Measurements from ENCODE around the gene ADCY2.

The ADCY2 gene

DNA sequence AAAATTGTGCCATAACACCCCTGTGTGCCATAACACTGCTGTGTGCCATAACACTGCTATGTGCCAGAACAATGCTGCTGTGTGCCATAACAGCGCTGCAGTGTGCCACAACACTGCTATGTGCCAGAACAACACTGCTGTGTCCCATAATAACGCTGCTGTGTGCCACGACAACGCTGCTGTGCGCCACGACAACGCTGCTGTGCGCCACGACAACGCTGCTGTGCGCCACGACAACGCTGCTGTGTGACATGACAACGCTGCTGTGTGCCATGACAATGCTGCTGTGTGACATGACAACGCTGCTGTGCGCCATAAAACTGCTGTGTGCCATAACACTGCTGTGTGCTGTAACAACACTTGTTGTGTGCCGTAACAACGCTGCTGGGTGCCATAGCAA is 429.1 kb downstream of the ADCY2 start:
- no peaks in the 10 kb centered on the region for H3K27me3 ChIP-seq (replicated peaks)
- TF ChIP-seq, protein P1, sequence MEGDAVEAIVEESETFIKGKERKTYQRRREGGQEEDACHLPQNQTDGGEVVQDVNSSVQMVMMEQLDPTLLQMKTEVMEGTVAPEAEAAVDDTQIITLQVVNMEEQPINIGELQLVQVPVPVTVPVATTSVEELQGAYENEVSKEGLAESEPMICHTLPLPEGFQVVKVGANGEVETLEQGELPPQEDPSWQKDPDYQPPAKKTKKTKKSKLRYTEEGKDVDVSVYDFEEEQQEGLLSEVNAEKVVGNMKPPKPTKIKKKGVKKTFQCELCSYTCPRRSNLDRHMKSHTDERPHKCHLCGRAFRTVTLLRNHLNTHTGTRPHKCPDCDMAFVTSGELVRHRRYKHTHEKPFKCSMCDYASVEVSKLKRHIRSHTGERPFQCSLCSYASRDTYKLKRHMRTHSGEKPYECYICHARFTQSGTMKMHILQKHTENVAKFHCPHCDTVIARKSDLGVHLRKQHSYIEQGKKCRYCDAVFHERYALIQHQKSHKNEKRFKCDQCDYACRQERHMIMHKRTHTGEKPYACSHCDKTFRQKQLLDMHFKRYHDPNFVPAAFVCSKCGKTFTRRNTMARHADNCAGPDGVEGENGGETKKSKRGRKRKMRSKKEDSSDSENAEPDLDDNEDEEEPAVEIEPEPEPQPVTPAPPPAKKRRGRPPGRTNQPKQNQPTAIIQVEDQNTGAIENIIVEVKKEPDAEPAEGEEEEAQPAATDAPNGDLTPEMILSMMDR (IDR thresholded peaks at IDR 0.05; ENCODE audit: low read depth, low read length, missing control alignments): no peak
- no peak for DNase-seq
- no peak overlapping the region for H3K4me3 ChIP-seq (ENCODE audit: low read depth, low read length)
- no peaks in the 10 kb centered on the region for H3K36me3 ChIP-seq (replicated peaks)
- in situ Hi-C loops (cut with HindIII; ENCODE audit: low pct_ligation_motif_present, low sequenced_read_pairs): no loop called here
- H3K27ac ChIP-seq: no peak overlapping the region

DNA sequence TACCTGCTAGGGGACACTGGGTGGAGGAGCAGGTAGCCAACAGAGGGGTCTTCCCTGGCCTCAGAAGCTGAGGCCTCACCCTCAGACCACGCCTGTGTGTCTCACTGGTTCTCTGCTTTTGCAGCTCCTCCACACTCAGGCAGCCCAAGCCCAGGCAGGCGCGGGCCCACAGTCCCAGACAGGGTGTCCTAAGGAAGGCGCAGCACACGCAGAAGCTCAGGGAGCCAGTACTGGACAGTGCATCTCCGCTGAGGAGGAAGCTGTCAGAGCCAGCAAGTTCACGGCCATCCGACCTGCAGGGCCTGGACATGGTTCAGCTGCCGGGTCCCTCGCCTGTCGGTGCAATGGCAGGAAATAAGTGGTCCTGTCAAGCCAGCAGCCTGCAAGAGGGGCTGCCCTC is 429.7 kb downstream of the ADCY2 start:
- no peak overlapping the region for H3K4me3 ChIP-seq (ENCODE audit: low read depth, low read length)
- no peak overlapping the region for H3K27ac ChIP-seq
- no peaks in the 10 kb centered on the region for H3K27me3 ChIP-seq (replicated peaks)
- in situ Hi-C loops (cut with HindIII; ENCODE audit: low pct_ligation_motif_present, low sequenced_read_pairs): no loop called here
- no peaks in the 10 kb centered on the region for H3K36me3 ChIP-seq (replicated peaks)
- TF ChIP-seq, protein P1 (IDR thresholded peaks at IDR 0.05; ENCODE audit: low read depth, low read length, missing control alignments): no peak
- no peak for DNase-seq

DNA sequence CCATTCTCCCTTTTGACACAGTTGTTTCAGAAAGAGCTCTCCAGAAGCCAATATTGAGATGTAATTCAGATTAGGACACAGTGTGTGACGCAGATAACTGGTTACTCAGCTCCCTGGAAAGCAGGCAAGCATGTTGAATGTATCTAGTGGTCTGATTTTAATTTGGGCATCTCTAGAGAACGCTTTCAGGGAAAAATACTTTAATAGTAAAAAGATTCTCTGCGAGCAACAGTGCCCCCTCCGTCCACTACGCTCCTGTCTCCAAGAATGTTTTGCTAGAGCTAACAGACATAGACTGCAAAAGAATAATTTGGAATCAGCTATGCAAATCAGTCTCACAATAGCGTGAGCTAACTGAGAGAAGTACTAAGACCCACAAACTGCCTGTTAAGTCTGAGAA is 431.7 kb downstream of the ADCY2 start:
- no peak overlapping the region for H3K4me3 ChIP-seq (ENCODE audit: low read depth, low read length)
- in situ Hi-C loops (cut with HindIII; ENCODE audit: low pct_ligation_motif_present, low sequenced_read_pairs): no loop called here
- TF ChIP-seq, protein P1 (IDR thresholded peaks at IDR 0.05; ENCODE audit: low read depth, low read length, missing control alignments): no peak
- H3K27me3 ChIP-seq (replicated peaks): no peaks in the 10 kb centered on the region
- H3K27ac ChIP-seq: no peak overlapping the region
- no peak for DNase-seq
- H3K36me3 ChIP-seq (replicated peaks): no peaks in the 10 kb centered on the region

DNA sequence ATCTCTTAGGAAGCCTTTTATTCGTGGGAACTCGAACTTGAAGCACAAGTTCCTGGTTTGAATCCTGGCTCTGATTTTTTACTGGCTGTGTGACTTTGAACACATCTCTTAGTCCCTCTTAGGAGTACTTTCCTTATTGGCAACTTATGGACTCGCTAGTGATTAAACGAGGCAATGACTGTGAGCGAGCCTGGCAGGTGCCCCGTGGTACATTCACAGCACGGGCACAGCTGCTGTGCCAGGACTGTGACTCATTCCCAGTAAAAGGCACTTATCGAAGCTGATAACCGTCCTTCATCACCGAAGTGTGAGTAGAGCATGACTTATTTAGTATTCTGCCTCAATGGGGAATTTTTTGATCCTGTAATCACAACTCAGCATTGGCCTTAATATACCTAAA is 432.3 kb downstream of the ADCY2 start:
- Histone ChIP-seq H3K4me3 (ENCODE audit: low read depth, low read length) (no peak overlapping the region), H3K36me3 (replicated peaks) (no peaks in the 10 kb centered on the region), H3K27ac (no peak overlapping the region), H3K27me3 (replicated peaks) (no peaks in the 10 kb centered on the region)
- in situ Hi-C loops (cut with HindIII; ENCODE audit: low pct_ligation_motif_present, low sequenced_read_pairs): no loop called here
- DNase-seq: no peak
- TF ChIP-seq, protein P1 (IDR thresholded peaks at IDR 0.05; ENCODE audit: low read depth, low read length, missing control alignments): no peak

DNA sequence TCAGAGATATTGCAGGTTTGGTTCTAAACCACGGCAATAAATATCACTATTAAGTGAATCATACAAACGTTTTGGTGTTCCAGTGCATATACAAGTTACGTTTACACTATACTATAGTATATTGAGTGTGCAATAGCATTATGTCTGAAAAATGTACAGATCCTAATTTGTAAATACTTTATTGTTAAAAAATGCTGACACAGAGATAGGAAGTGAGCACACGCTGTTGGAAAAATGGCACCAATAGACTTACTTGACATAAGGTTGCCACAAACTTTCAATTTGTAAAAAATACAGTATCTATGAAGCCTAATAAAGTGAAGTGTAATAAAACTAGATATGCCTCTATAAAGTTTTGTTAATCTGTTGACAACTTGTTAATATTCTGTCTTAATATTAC is 439.0 kb downstream of the ADCY2 start:
- Histone ChIP-seq H3K27me3 (replicated peaks) (no peaks in the 10 kb centered on the region), H3K27ac (no peak overlapping the region), H3K4me3 (ENCODE audit: low read depth, low read length) (no peak overlapping the region), H3K36me3 (replicated peaks) (no peaks in the 10 kb centered on the region)
- TF ChIP-seq, protein P1 (IDR thresholded peaks at IDR 0.05; ENCODE audit: low read depth, low read length, missing control alignments): no peak
- no peak for DNase-seq
- in situ Hi-C loops (cut with HindIII; ENCODE audit: low pct_ligation_motif_present, low sequenced_read_pairs): no loop called here

DNA sequence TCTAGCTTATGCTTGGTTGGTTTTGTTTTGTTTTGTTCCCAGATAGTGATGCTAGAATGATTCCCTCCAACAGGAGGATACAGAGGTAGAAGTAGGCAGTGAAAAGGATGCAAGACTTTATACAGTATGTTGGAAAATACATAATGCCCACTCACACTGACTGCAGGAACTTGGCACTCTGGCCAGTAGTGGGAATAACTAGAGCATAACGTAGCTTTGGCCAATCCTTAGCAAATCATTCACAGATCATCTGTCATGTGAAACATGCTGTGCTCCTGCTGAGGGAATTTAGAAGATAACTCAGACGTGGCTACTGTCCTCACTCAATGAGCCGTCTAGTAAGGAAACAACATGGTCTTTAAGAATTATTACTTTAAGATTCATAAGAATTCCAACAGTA is 441.5 kb downstream of the ADCY2 start:
- H3K27ac ChIP-seq: no peak overlapping the region
- H3K4me3 ChIP-seq (ENCODE audit: low read depth, low read length): no peak overlapping the region
- no peak for DNase-seq
- H3K27me3 ChIP-seq (replicated peaks): no peaks in the 10 kb centered on the region
- in situ Hi-C loops (cut with HindIII; ENCODE audit: low pct_ligation_motif_present, low sequenced_read_pairs): no loop called here
- TF ChIP-seq, protein P1 (IDR thresholded peaks at IDR 0.05; ENCODE audit: low read depth, low read length, missing control alignments): no peak
- H3K36me3 ChIP-seq (replicated peaks): no peaks in the 10 kb centered on the region

Data from brain microvascular endothelial cell (primary cell).